ENCODE results near the gene SERINC3. TPM values are rescaled to one million over a fixed set of nuclear protein-coding genes. Genes with fewer than 3 reads are reported as not detected.

SERINC3 gene
- total and polyA plus RNA-seq, 2 of the 13 experiments (the other 11 are each of a cell fraction or from before 2014, with no cell fraction given), result 82.0 to 226 TPM

- FAIRE-seq (no peak), ATAC-seq (peak; percentile 4), DNase-seq (ENCODE audit: low spot score) (no peak)
- ChIA-PET CTCF (ENCODE audit: low intra/inter-chr PET ratio, low total read pairs) (interaction anchor here (1.0 to 2.4 kb wide), 3 partner anchors 47 to 135 kb away, joined by 3 to 24 read pairs (median 4); partner anchors contain the start of gene SERINC3), POLR2A (interaction anchor here (0.6 to 3.3 kb wide), 29 partner anchors 11 to 270 kb away, joined by 3 to 19 read pairs (median 4); partner anchors contain the start of genes ADA, FITM2, HNF4A and OSER1)
- Histone ChIP-seq H3K36me3 (replicated peaks in 1 of 2; ENCODE audit: control insufficient read depth in 1 of 2, insufficient read depth in 2 of 2, low read length in 2 of 2) (peaks cover 4 to 7% of the 10 kb centered on the region in 2 experiments; a peak in 4 of 5 replicates), H3K79me2 (ENCODE audit: insufficient read depth, low read length) (peaks cover 12% of the 10 kb centered on the region), H3K27me3 (ENCODE audit: control insufficient read depth in 1 of 2, insufficient read depth in 2 of 2, low read length in 2 of 2) (no peaks in the 10 kb centered on the region; a peak in 1 of 5 replicates), H3K27ac (ENCODE audit: extremely low read length, insufficient read depth, low read length) (no peak overlapping the region), H3K9me3 (ENCODE audit: low read length) (no peaks in the 10 kb centered on the region), H4K20me1 (ENCODE audit: insufficient read depth, low read length) (no peaks in the 10 kb centered on the region), H3K4me3 (replicated peaks in 1 of 3; ENCODE audit: insufficient read depth in 1 of 3, low read depth in 2 of 3, low read length in 3 of 3) (peak overlapping the region; percentile 74 to 86 (median 82)), H3K4me2 (ENCODE audit: low read depth, low read length) (peak overlapping the region; percentile 99), H3K9ac (ENCODE audit: insufficient read depth, low read depth, low read length) (peak overlapping the region; percentile 80), H2AFZ (ENCODE audit: low read length) (peak overlapping the region; percentile 82), H3K4me1 (ENCODE audit: insufficient read depth, low read length) (peaks cover 47% of the 10 kb centered on the region)
- in situ Hi-C loops (cut with HindIII; ENCODE audit: extremely low pct_ligation_motif_present, low pct_unique_long_range_greater_than_20kb) (loop anchor here (5.0 to 10.0 kb wide), 2 partner anchors 132 to 361 kb away; no protein-coding TSS in a partner anchor), intact Hi-C loops (cut with micrococcal nuclease; ENCODE audit: unreplicated experiment) (loop anchor here (1.0 to 2.0 kb wide), 2 partner anchors 47 to 135 kb away; partner anchors contain the start of gene SERINC3)
- BruUV-seq (replicated peaks), result no TSS peak
- WGBS (ENCODE audit: low lambda C conversion rate), result 3% methylated on average over 2 of the region's 2 CpGs
- TF ChIP-seq SNAI1 (CRISPR knock-in tag; IDR thresholded peaks at IDR 0.05; ENCODE audit: borderline replicate concordance) (0 out of 2 replicates have a peak, but pooled peaks have one; percentile 9), NAIF1 (CRISPR knock-in tag; IDR thresholded peaks at IDR 0.05; ENCODE audit: borderline replicate concordance) (0 out of 2 replicates have a peak, but pooled peaks have one; percentile 7), GATAD2A (CRISPR knock-in tag; IDR thresholded peaks at IDR 0.05) (peak; percentile 8; the same call in 1 of the 2 replicates), ZNF841 (CRISPR knock-in tag; IDR thresholded peaks at IDR 0.05; ENCODE audit: borderline replicate concordance) (no peak), KLF16 (CRISPR knock-in tag; IDR thresholded peaks at IDR 0.05) (0 out of 4 replicates have a peak, but pooled peaks of 1 of the 2 experiments have one; percentile 44), ZFP1 (CRISPR knock-in tag; IDR thresholded peaks at IDR 0.05) (0 out of 2 replicates have a peak, but pooled peaks have one; percentile 18), ZNF75D (CRISPR knock-in tag; IDR thresholded peaks at IDR 0.05; ENCODE audit: borderline replicate concordance) (no peak), RNF219 (CRISPR knock-in tag; IDR thresholded peaks at IDR 0.05) (0 out of 2 replicates have a peak, but pooled peaks have one; percentile 33), AGO1 (IDR thresholded peaks at IDR 0.05; ENCODE audit: low read depth, low read length, poor library complexity, severe bottlenecking) (no peak), ZMAT3 (CRISPR knock-in tag; conservative IDR thresholded peaks at IDR 0.05) (no peak), MTF2 (CRISPR knock-in tag; IDR thresholded peaks at IDR 0.05; ENCODE audit: borderline replicate concordance) (peak; percentile 95; the same call in 1 of the 2 replicates), ZBTB39 (CRISPR knock-in tag; IDR thresholded peaks at IDR 0.05) (0 out of 2 replicates have a peak, but pooled peaks have one; percentile 4), ZNF510 (CRISPR knock-in tag; IDR thresholded peaks at IDR 0.05; ENCODE audit: low read depth) (0 out of 2 replicates have a peak, but pooled peaks have one; percentile 34), GFI1 (CRISPR knock-in tag; IDR thresholded peaks at IDR 0.05; ENCODE audit: borderline replicate concordance) (peak; percentile 45; the same call in 1 of the 2 replicates), ZNF414 (CRISPR knock-in tag; IDR thresholded peaks at IDR 0.05) (peak; percentile 66; the same call in 1 of the 2 replicates), NFRKB (IDR thresholded peaks at IDR 0.05) (no peak), ZBTB46 (CRISPR knock-in tag; IDR thresholded peaks at IDR 0.05; ENCODE audit: borderline replicate concordance) (0 out of 2 replicates have a peak, but pooled peaks have one; percentile 62), KAT8 (CRISPR knock-in tag; IDR thresholded peaks at IDR 0.05) (no peak)
Measured at GRCh38 chr20:44475372-44475693, 46.5 kb downstream of the SERINC3 start.
